GM18499 (cell line): ENCODE measurements around the gene BLOC1S5.
A peak's percentile ranks its signal among the peaks of the same experiment; 100 is the strongest.
"Not testable (repeated sequence)": the region's sequence is repeated elsewhere in the genome, so short reads cannot be mapped to it uniquely, and the experiment has no call there.

Source experiments
- ATAC-seq: cut with Tn5 transposase; IDR thresholded peaks from one replicate; pipeline ENCODE4 v1.9.1; 2021; ENCODE audit warnings: moderate number of reproducible peaks; ENCODE audit not compliant: insufficient read depth, unreplicated experiment

Gene BLOC1S5

DNA sequence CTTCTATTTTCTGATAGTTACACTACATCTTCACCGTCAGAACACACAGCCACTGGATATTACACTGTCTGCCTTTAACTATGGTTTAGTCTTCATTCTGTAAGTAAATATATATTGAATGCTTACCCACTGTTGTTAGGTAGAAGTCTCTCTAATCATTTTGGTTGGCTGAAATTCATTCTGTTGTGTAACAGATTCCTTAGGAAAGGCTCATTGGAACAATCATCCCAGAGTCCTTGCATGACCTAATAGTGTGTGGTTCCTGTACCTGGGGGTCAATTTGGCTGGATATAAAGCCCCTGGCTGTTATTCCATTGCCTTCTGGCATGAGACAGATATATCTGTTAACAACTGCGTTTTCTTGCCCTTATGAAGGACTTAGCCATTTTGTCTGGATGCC is 9.9 kb downstream of the BLOC1S5 start:
- no peak for ATAC-seq

DNA sequence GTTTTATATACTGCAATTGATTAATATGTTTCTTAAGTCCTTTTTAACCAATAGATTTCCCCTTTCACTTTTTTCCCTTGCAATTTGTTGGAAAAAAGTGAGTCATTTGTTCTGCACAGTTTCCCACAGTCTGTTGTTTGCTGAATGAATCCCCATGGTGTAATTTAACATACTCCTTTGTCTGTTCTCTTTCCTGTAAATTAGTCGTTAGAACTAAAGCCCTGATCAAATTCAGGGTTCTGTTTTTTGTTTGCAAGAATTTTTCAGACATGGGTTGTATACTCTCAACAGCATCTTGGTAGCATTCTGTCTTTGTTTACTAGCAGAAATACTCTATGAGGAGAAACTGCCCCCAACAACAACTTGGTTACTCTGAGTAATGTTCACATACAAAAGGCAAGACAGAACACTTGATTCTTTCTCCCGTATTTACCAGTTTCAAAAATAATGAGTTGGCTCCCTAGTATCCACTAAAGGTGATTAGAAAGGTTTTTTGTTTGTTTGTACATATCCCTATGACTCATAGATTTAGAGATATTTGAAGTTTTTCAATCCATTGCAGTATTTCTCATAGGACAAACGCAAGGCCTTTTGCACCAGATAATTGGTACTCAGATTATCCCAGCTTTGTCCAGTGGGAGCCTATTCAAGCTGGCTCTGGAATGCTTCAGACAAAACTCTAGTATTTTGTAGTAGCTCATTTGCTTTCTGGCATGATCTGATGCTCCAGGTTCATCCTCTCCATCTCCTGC is 16.5 kb downstream of the BLOC1S5 start:
- no peak for ATAC-seq

DNA sequence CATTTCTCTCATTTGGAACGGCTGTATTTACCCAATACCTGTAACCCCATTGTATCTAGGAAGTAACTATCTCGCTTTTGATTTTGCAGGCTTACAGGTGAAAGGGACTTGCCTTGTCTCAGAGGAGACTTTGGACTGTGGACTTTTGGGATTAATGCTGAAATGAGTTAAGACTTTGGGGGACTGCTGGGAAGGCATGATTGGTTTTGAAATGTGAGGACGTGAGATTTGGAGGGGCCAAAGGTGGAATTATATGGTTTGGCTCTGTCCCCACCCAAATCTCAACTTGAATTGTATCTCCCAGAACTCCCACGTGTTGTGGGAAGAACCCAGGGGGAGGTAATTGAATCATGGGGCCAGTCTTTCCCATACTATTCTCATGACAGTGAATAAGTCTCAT is 18.4 kb downstream of the BLOC1S5 start:
- not testable (repeated sequence) for ATAC-seq

DNA sequence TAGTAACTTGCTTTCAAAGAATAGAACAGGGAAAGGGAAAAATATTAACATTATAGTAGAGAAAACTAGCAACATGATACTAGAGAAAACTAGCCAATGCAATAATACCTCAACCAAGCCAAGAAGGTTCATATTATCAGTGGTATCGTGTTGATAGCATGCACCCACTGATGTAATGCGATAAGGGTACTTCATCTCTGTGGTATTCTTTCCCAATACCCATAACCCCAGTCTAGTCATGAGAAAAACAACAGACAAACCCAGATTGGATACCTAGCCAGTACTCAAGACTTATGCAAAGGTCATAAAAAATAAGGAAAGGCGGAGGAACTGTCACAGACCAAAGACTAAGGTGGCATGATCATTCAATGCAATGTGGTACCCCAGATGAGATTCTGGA is 21.0 kb downstream of the BLOC1S5 start:
- ATAC-seq, result no peak

DNA sequence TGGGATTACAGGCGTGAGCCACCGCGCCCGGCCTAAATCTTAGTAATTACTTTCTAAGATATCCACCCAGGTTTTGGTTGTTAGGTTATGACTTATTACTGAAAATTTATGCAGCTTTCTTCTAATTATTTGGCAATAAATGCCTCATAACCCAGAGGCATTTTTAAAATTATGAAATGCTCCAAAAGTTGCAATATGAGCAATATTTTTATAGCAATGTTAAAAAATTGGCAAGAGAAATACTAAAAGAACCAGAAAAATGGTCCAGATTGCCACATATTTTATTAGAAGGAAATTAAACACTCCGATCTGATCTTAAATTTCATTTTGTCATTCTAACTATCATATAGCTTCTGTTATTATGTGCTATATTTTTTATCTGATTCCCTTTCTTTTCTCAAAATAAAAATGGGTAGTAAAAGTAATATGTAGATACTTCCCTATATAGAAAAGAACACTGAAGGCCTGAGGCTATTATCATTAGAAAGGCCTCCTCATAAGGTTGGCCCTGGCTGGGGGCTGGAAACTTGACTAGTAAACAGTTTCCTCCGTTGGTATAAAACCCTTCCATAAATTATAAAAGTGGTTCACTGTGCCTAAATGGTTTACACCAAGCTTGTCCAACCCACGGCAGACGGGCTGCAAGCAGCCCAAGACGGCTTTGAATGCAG is 22.1 kb downstream of the BLOC1S5 start:
- ATAC-seq, result no peak

DNA sequence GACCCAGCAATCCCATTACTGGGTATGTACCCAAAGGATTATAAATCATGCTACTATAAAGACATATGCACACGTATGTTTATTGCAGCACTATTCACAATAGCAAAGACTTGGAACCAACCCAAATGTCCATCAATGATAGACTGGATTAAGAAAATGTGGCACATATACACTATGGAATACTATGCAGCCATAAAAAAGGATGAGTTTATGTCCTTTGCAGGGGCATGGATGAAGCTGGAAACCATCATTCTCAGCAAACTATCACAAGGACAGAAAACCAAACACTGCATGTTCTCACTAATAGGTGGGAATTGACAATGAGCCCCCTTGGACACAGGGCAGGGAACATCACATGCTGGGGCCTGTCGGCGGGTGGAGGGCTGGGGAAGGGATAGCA is 30.1 kb downstream of the BLOC1S5 start:
- not testable (repeated sequence) for ATAC-seq

DNA sequence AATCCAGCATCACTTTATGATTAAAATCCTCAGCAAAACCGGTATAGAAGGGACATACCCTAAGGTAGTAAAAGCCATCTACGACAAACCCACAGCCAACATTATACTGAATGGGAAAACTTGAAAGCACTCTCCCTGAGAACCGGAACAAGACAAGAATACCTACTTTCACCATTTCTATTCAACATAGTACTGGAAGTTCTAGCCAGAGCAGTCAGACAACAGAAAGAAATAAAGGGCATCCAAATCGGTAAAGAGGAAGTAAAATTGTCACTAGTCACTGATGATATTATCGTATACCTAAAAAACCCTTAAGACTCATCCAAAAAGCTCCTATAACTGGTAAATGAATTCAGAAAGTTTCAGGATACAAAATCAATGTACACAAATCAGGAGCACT is 33.3 kb downstream of the BLOC1S5 start:
- no peak for ATAC-seq

DNA sequence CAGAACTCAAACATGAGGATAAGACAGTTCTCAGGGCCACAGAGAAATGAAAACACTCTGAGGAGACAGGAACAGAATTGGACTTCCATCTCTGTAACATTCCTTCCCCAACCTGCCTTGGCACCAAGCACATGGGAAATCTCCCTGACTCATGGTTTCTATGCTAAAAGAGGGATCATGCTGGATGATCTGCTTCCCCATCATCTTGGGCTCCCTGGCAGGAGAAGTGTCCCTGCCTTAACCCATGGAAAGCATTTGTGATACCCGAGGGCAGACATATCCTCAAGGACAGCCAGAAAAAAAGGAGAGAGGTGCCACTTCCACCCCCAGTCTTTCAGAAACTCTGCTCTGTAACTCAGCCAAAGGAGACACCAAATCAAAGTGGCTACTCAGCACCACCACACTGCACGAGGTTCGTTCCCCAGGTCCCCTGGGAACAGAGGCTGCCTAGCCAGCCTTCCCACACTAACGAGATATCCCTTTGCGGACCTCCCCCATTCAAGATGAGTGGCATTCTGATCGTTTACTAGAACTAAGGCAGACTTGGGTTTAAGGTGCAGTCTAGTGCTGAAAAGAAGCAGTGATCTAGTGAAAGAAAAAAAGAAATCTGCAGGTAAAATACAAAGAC is 34.8 kb downstream of the BLOC1S5 start:
- ATAC-seq, result no peak

DNA sequence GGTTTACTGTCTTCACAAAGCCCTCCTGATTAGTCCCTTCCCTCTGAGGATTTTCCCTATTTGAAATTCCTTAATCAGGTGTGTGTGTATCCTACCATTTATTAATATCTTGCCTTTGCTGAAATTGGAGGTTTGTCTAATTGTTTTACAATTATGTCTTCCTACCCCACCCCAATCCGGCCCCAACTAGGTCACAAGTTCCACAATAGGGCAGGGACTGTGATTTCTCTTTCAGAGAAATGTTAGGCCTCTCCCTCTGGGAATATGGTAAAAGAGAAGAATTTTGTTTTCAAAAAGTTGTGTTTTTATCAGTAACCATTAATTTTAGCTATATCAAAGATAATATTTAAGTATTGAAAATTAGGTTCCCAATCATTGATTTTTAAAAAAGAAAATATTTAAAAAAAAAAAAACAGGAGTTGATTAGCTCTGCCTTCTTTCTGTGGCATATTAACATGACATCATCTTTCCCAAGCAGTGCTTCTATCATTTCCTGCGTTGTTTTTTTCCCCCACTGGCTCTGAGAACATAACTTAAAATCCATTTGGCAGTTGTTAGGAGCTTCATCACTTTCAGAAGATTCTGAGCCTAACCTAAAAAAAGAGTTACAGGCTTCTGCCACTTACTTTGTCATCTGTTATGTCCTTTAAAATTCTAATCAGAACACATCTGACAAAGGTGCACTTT is 36.1 kb downstream of the BLOC1S5 start:
- ATAC-seq, result no peak

DNA sequence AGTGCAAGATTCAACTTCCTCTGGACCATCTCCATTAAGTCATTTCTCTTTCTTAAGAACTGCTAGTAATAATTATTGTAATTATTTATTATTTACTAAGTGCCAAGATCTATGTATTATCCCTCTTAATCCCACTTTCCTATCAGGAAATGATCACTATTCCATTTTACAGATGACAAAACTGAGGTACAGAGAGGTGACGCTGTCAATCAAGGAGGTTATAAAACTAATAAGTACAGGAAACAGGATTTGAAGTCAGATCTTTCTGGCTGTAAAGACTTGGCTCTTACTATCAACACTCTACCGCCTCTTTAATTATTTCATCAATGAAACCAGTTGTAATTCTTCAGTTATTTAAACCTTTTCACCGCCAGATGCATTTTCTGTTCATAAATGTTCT is 37.4 kb downstream of the BLOC1S5 start:
- no peak for ATAC-seq

DNA sequence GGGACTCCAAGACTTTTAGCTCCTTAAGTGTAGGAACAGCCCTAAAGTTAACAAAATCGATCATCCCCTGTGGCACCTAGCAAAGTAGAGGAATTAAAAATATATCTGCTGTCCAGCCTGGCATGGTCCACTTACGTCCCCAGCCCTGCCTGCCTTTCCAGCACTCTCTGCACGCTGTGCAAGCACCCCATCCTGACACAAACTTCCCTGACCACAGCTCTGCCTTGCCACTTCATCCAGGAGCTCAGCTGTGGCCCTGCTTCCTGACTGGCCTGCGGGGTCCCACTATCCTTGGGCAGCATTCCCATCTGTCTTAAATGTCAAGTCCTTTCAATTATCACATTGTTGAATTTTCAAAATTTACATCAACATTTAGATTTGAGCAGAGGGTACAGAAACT is 39.0 kb downstream of the BLOC1S5 start:
- no peak for ATAC-seq

DNA sequence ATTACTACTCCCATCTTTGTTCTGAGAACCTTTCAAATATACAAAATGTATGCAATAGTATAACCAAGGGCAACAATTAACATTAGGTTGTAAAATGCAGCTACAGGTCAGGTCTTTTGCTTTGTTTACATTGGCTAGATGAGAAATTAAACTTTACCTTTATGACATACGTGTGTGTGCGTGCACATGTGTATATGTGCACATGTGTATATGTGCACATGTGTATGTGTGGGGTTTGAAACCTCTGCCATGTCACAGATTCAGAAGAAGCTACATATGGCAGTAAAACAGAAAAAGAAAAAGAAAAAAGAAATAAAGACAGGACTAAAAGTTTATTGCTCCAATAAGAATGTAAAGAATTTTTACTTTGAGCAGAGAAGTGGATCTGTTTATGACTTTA is 40.6 kb downstream of the BLOC1S5 start:
- ATAC-seq, result no peak

DNA sequence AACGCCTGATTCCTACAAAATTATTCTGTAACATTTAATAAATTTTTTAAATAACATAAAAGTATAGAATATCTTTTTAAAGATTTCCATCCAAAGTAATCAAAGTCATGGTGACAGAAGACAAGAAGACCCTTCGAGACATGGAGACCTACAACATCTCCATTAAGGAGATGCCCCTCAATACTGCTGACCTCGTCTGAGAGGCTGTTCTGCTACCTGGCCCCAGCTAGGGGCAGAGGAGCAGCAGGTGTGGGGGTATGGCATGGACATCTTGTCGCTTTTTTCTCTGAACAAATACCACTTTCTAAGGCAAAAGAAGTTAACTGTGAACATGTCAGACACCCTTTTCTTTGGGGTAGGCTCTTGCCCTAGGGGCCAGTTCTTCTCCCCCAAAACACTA is 44.1 kb downstream of the BLOC1S5 start:
- ATAC-seq, result no peak

DNA sequence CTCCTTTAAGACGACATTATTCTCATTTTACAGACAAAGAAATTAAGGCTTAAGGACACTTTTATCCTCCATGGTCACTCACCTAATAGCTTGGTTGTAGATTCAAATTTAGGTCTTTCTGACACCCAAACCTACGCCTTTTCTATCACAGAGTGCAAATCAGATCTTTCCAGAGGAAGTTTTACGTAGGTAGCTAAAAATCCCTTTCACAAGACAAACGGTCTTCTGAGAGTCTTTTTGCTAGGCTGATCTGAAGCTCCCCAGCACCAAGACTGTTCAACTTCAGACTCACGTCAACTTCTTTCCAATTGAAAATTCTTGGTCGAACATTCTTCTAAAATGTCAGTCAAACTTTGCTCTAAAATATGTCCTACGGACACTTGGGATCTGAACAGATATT is 46.5 kb downstream of the BLOC1S5 start:
- ATAC-seq, result no peak

DNA sequence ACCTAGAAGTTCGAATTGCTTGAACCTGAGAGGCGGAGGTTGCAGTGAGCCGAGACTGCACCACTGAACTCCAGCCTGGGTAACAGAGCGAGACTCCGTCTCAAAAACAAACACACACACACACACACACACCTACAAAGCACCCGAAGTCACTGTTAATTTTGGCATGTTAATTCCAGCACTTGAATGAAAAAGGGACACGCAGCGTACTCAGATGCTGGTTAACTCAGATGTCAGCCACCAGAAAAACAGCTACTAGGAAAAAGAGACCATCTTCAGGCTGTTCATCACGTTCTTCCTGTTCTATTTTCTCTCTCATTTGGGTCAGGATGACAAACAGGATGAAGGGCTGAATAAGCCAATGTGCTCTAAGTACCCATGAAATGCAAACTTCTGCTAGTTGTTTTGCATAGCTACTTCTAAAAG is 46.9 kb downstream of the BLOC1S5 start:
- peak; percentile 65 for ATAC-seq

DNA sequence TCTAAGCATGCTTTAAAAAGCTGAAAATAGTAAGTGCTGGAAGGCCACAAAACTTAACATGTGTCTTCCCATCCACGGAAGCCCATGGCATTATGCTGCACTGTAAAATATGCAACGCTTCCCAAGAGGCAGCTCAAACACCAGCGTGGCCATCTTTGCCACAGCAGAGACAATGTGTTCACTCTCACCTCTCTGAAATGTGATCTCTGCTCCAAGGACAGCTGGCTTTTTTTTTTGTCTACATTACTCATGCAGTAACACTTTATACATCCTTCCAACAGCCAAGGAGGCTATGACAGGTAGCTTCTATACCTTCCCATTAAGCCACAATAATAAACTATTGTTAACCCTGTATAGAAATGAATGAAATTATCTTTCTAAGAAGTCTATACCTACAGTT is 49.2 kb downstream of the BLOC1S5 start:
- no peak for ATAC-seq

DNA sequence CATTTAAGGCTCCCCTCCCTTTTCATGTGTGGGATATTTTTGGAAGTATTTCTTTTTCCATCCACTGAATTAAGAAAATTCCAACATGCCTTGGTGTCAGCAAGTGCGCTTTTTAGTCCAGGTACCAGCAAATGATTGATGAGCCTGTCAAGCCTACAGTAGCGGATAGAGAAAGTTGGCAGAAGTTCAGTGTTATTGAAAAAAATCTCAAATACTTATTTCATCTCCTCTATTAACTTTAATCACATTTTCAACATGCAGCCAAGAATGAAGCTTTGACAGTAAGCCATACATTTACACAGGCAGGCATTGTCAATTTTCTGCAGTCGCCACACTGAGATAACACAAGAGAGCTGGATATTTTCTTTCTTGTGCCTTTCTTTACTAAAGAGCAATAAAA is 50.4 kb downstream of the BLOC1S5 start:
- no peak for ATAC-seq

DNA sequence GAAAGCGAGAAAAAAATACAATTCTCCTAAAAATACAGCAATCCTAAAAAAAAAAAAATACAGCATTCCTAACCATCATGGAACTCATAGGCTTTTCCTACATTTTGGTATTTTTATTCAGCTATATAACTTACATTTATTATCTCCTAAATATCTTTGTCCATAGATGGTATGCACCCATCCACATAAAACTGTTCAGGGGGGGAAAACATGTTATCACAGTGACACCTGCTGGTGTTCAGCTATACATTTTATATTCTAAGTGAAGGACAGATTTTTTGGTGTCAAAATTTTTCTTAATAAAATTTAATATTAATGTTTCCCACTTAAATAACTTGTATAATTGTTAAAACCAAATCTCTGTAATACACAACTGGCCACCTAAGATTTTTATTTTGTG is 58.0 kb downstream of the BLOC1S5 start:
- ATAC-seq, result no peak

DNA sequence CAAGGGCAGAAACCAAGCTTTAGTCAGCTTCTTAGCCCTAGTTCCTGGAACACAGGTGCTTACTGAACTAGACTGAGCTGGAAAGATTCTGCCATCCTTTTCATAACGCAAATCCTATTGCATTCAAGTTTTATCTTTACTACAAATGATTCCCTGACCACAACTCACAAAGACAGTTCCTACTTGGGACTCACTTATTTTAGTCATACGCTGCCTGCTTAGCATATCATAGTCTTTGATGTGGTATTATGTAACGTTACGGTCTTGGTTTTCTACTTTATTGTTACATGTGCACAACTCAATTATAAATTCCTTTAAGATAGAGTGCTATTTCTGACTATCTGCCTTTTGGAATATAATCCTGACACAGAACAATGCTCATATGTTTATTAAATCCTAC is 59.1 kb downstream of the BLOC1S5 start:
- no peak for ATAC-seq

DNA sequence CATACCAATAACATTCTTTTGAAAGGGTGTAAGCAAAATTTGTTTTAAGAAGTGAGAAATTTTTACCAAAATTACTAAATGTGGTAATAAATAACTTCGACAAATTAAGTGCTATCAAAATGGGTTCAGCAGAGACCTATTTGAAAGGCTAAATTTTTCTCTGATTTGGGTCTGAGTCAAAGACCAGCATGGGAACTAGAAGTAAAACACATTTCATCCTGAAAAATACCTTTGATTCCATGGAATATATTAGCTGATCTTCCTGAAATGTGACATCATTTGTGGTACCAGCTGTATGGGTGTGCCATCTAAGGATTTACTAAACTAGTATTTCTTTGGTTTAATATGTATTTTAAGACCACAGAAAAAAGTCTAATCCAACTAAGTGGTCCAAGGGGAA is 63.6 kb downstream of the BLOC1S5 start:
- ATAC-seq, result no peak

DNA sequence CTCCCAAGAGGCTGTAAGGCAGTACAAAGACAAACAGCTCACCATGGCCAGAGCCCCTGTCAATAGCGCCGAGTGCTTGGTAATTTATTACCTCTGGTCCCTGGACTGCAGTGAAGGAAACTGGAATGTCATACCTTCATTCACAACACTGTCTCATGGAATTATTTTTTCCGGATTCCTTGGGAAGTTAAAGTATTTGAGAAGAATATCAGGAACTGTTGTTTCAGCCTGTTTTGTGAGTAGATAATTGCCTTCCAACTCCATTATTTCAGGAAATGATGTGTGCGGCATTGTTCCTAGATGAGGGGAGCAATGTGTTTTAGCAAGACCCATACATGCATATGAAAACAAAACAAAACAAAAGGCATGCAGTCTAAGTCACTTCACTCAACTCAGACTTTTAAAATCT is 64.0 kb downstream of the BLOC1S5 start:
- ATAC-seq, result no peak
